Neuronal stem cell (in vitro differentiated cells): ENCODE data around the gene FBXO17.
A peak's percentile ranks its signal among the peaks of the same experiment; 100 is the strongest.

Experiments used
- DNase-seq: peaks from one replicate; pipeline ENCODE4 v3.0.0-alpha.2; 2013; ENCODE audit warnings: low spot score
- H2AFZ ChIP-seq: one replicate; pipeline ENCODE4 v1.6.1; 2013; ENCODE audit warnings: mild to moderate bottlenecking, low read length, inconsistent platforms
- H2AK5ac ChIP-seq: 2 replicates; pipeline ENCODE4 v1.6.1; 2013; ENCODE audit warnings: low read depth, mild to moderate bottlenecking, inconsistent platforms, low read length, moderate library complexity, mixed read lengths
- H2BK120ac ChIP-seq: 2 replicates; pipeline ENCODE4 v1.6.1; 2013; ENCODE audit warnings: low read depth, mild to moderate bottlenecking, inconsistent platforms, low read length, moderate library complexity, mixed read lengths
- H2BK12ac ChIP-seq: one replicate; pipeline ENCODE4 v1.6.1; 2013; ENCODE audit warnings: low read length, inconsistent platforms
- H2BK15ac ChIP-seq: 2 replicates; pipeline ENCODE4 v1.6.1; 2013; ENCODE audit warnings: mild to moderate bottlenecking, low read length, inconsistent platforms, mixed read lengths
- H2BK5ac ChIP-seq: one replicate; pipeline ENCODE4 v1.6.1; 2013; ENCODE audit warnings: inconsistent platforms, mild to moderate bottlenecking, low read length, moderate library complexity
- H3K14ac ChIP-seq: one replicate; pipeline ENCODE4 v1.6.1; 2013; ENCODE audit warnings: low read length, inconsistent platforms
- H3K18ac ChIP-seq: 2 replicates; pipeline ENCODE4 v1.6.1; 2013; ENCODE audit warnings: low read length, inconsistent platforms
- H3K23ac ChIP-seq: 2 replicates; pipeline ENCODE4 v1.6.1; 2013; ENCODE audit warnings: low read depth, mild to moderate bottlenecking, mixed read lengths, low read length, inconsistent platforms; ENCODE audit not compliant: poor library complexity
- H3K27ac ChIP-seq: replicated peaks from 3 replicates; pipeline ENCODE4 v1.5.1; 2013; ENCODE audit warnings: low read length, inconsistent platforms
- H3K27me3 ChIP-seq, 3 experiments: 2 replicates each; pipeline ENCODE4 v1.6.1; 2013; ENCODE audit warnings: low read length in 3 of 3, mild to moderate bottlenecking in 2 of 3, inconsistent platforms in 1 of 3, low read depth in 1 of 3, mixed read lengths in 1 of 3, moderate library complexity in 1 of 3; ENCODE audit not compliant: control insufficient read depth in 3 of 3, insufficient read depth in 3 of 3
- H3K36me3 ChIP-seq, 2 donors: replicated peaks in 1 of 2; 2 replicates each; pipeline ENCODE4 v1.6.1; 2013; ENCODE audit warnings: low read length in 2 of 2; ENCODE audit not compliant: control insufficient read depth in 2 of 2, insufficient read depth in 2 of 2
- H3K4ac ChIP-seq: 2 replicates; pipeline ENCODE4 v1.6.1; 2013; ENCODE audit warnings: inconsistent platforms, mild to moderate bottlenecking, low read length, moderate library complexity
- H3K4me1 ChIP-seq, 2 donors: 1 replicate in 1 of 2; 2 replicates in 1 of 2; pipeline ENCODE4 v1.6.1; 2013; ENCODE audit warnings: low read length in 2 of 2, low read depth in 1 of 2; ENCODE audit not compliant: control insufficient read depth in 2 of 2, insufficient read depth in 1 of 2
- H3K4me2 ChIP-seq: one replicate; pipeline ENCODE4 v1.6.1; 2013; ENCODE audit warnings: mild to moderate bottlenecking, low read length, inconsistent platforms; ENCODE audit not compliant: insufficient read depth, poor library complexity, severe bottlenecking
- H3K4me3 ChIP-seq, 2 donors: 2 replicates each; pipeline ENCODE4 v1.5.1; 2013; ENCODE audit warnings: low read length in 2 of 2, mild to moderate bottlenecking in 2 of 2, inconsistent platforms in 1 of 2, moderate library complexity in 1 of 2
- H3K79me1 ChIP-seq: one replicate; pipeline ENCODE4 v1.6.1; 2013; ENCODE audit warnings: low read depth, mild to moderate bottlenecking, inconsistent platforms, low read length, moderate library complexity
- H3K9ac ChIP-seq: one replicate; pipeline ENCODE4 v1.6.1; 2013; ENCODE audit warnings: mild to moderate bottlenecking, low read depth, low read length, inconsistent platforms; ENCODE audit not compliant: poor library complexity
- H3K9me3 ChIP-seq, 2 donors: replicated peaks in 1 of 2; 2 replicates each; pipeline versions ENCODE3 to v1.6.1; 2013; ENCODE audit warnings: low read length in 2 of 2, mild to moderate bottlenecking in 2 of 2, inconsistent platforms in 1 of 2, low read depth in 1 of 2, mixed read lengths in 1 of 2, moderate library complexity in 1 of 2; ENCODE audit not compliant: control insufficient read depth in 2 of 2, insufficient read depth in 1 of 2
- H4K8ac ChIP-seq: one replicate; pipeline ENCODE4 v1.6.1; 2013; ENCODE audit warnings: low read depth, mild to moderate bottlenecking, inconsistent platforms, low read length, moderate library complexity
- H4K91ac ChIP-seq: one replicate; pipeline ENCODE4 v1.6.1; 2013; ENCODE audit warnings: low read length, low read depth, mild to moderate bottlenecking, inconsistent platforms; ENCODE audit not compliant: poor library complexity
- WGBS, 2 donors: extraction: QIAGEN DNeasy Blood & Tissue Kit; methylation state at CpG; one replicate each; pipeline ENCODE4 v1.1.7; 2013; ENCODE audit warnings: missing lambda C conversion rate in 2 of 2, mixed read lengths in 1 of 2; ENCODE audit not compliant: insufficient read length in 2 of 2, insufficient replicate concordance in 1 of 2; ENCODE audit errors: extremely low coverage in 2 of 2; 5-methylcytosine and 5-hydroxymethylcytosine counted together

Gene FBXO17

DNA sequence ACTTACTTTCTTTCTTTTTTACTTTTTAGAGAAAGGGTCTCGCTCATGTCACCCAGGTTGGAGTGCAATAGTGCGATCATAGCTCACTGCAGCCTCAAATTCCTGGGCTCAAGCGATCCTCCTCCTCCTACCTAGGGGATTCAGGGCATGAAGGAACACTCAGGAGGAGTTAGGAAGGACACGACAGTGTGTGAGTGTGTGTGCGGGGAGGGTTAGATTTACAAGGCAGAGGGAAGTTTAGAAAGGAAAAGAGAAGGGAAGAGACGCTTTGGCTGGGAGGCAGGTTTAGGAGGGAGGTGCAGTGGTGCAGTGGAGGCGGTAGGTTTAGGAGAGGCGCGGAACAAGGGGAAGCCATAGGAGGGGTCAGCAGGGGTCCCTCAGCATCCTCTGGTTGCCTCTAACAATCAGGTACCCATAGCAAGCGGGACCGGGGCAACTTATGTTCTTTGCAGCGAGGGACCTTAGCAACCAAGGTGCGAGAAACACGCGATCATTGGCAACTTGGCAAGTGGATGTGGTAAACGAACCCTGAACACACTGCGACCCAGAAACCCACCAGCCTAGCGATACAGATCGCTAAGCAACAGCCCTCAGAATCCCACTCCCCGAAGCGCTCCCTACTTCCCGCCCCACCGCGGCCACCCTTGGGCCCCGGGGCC, 76.6 kb downstream of the FBXO17 start:
- Histone ChIP-seq H3K36me3 (no peaks in the 10 kb centered on the region), H2AFZ (peak overlapping the region; percentile 86), H3K27me3 (no peaks in the 10 kb centered on the region), H3K4me2 (peak overlapping the region; percentile 75), H3K18ac (peak overlapping the region; percentile 44), H4K91ac (no peak overlapping the region), H3K9me3 (peaks cover 2 to 6% of the 10 kb centered on the region in 2 donors), H3K14ac (no peak overlapping the region), H3K27ac (no peak overlapping the region), H3K9ac (peak overlapping the region; percentile 79), H2AK5ac (peak overlapping the region; percentile 76), H3K4ac (no peak overlapping the region), H3K4me3 (peak overlapping the region; percentile 64 to 86), H2BK120ac (peak overlapping the region; percentile 16), H3K23ac (peak overlapping the region; percentile 35), H2BK12ac (no peak overlapping the region), H3K79me1 (peaks cover 2% of the 10 kb centered on the region), H3K4me1 (peaks cover 2 to 8% of the 10 kb centered on the region in 2 donors), H4K8ac (peak overlapping the region; percentile 78), H2BK5ac (peak overlapping the region; percentile 48), H2BK15ac (no peak overlapping the region)
- WGBS, 2 donors = no CpG with 5 or more reads among the region's 25 CpGs
- peak; percentile 20 for DNase-seq

DNA sequence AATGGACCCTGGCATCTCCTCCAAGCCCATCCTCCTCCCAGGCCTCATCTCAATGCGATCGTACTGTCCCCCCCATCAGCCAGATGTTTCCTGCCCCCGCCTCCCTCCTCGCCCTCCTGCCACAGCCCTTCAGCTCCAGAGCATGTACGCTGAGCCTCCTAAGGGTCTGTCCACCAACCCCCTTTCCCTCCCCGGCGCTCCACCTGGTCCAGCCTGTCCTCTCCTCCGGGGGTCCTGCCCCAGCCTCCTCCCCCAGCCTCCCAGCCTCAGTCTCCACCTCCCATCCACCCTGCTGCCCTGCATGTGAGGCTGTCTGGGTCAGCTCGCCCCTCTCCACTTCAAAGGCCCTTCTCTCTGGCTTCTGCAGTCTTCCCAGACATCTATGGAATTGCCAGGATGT, 80.6 kb downstream of the FBXO17 start:
- no peak for DNase-seq
- H3K9me3 ChIP-seq = no peaks in the 10 kb centered on the region
- H3K18ac ChIP-seq = no peak overlapping the region
- no peak overlapping the region for H3K4me3 ChIP-seq
- H3K4me1 ChIP-seq = peaks cover 4 to 8% of the 10 kb centered on the region in 2 donors
- WGBS, 2 donors = no CpG with 5 or more reads among the region's 9 CpGs
- no peak overlapping the region for H2BK120ac ChIP-seq
- no peak overlapping the region for H3K23ac ChIP-seq
- no peak overlapping the region for H2AFZ ChIP-seq
- no peak overlapping the region for H2BK12ac ChIP-seq
- no peak overlapping the region for H2AK5ac ChIP-seq
- H3K14ac ChIP-seq = no peak overlapping the region
- H2BK5ac ChIP-seq = no peak overlapping the region
- H3K79me1 ChIP-seq = no peaks in the 10 kb centered on the region
- H3K9ac ChIP-seq = peak overlapping the region; percentile 2
- no peak overlapping the region for H2BK15ac ChIP-seq
- H4K91ac ChIP-seq = no peak overlapping the region
- no peak overlapping the region for H3K27ac ChIP-seq
- H3K4me2 ChIP-seq = no peak overlapping the region
- H3K27me3 ChIP-seq = no peaks in the 10 kb centered on the region
- H3K36me3 ChIP-seq = no peaks in the 10 kb centered on the region
- no peak overlapping the region for H3K4ac ChIP-seq
- no peak overlapping the region for H4K8ac ChIP-seq

DNA sequence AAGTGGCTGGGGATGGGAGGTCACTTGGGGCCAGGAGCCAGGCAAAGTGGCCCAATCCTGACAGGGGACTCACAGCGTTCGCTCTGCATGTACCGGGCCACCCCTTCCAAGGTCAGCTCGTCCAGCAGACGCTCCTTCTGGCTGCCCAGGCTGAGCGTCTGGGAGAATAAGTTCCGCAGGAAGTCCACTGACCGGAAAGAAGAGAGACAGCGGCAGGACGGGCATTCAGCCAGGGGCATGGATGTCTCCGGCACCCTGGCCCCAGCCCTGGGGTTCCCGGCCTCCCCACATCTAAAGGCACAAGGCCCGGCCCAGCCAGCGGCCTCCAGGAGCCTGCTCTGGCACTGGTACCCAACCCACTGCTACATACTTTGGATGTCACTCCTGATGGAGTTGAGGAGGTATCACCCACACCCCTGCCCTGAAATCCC, 82.2 kb downstream of the FBXO17 start:
- H3K27ac ChIP-seq = no peak overlapping the region
- no peak overlapping the region for H2BK12ac ChIP-seq
- no peak for DNase-seq

DNA sequence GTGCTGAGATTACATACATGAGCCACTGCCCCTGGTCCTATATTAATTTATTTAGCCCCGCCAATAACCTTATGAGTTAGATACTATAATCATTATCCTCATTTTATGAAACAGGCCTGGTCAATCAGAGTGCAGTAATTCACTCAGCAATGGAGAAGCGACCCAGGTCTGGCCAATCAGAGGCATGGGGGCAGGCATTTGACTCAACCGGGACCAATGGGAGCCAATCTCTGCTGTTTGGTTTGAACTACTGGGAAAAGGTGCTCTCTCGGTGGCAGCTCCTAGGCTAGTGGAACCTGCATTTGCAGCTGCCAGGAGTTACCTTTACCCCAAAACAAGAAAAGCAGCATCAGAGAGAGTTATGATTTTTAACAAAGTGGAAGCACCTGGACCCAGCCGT, 82.7 kb downstream of the FBXO17 start:
- H2BK5ac ChIP-seq = no peak overlapping the region
- H3K18ac ChIP-seq = no peak overlapping the region
- no peak overlapping the region for H2AK5ac ChIP-seq
- H3K14ac ChIP-seq = no peak overlapping the region
- H3K4ac ChIP-seq = no peak overlapping the region
- H3K4me1 ChIP-seq = peaks cover 0 to 2% of the 10 kb centered on the region in 2 donors
- no peak overlapping the region for H3K9ac ChIP-seq
- no peaks in the 10 kb centered on the region for H3K9me3 ChIP-seq
- no peak overlapping the region for H4K91ac ChIP-seq
- peaks cover 0 to 13% of the 10 kb centered on the region in 2 donors for H3K36me3 ChIP-seq
- no peak overlapping the region for H4K8ac ChIP-seq
- WGBS, 2 donors = no CpG with 5 or more reads among the region's 5 CpGs
- H3K79me1 ChIP-seq = no peaks in the 10 kb centered on the region
- H2BK120ac ChIP-seq = no peak overlapping the region
- H3K4me3 ChIP-seq = no peak overlapping the region
- H2BK15ac ChIP-seq = no peak overlapping the region
- no peaks in the 10 kb centered on the region for H3K27me3 ChIP-seq
- DNase-seq = no peak
- H2AFZ ChIP-seq = no peak overlapping the region
- H3K4me2 ChIP-seq = no peak overlapping the region
- H3K27ac ChIP-seq = no peak overlapping the region
- no peak overlapping the region for H3K23ac ChIP-seq
- H2BK12ac ChIP-seq = no peak overlapping the region

More for the DNA sequence above, 82.2 kb downstream of the FBXO17 start:
- H2AFZ ChIP-seq = no peak overlapping the region
- WGBS, 2 donors = no CpG with 5 or more reads among the region's 14 CpGs
- H2AK5ac ChIP-seq = no peak overlapping the region
- no peak overlapping the region for H3K4me2 ChIP-seq
- H3K4me1 ChIP-seq = peaks cover under 1 to 2% of the 10 kb centered on the region in 2 donors
- H4K8ac ChIP-seq = no peak overlapping the region
- H3K4me3 ChIP-seq = no peak overlapping the region
- H3K4ac ChIP-seq = no peak overlapping the region
- no peaks in the 10 kb centered on the region for H3K27me3 ChIP-seq
- no peaks in the 10 kb centered on the region for H3K9me3 ChIP-seq
- no peak overlapping the region for H2BK120ac ChIP-seq
- H2BK5ac ChIP-seq = no peak overlapping the region
- H3K14ac ChIP-seq = no peak overlapping the region
- H3K23ac ChIP-seq = no peak overlapping the region
- no peak overlapping the region for H2BK15ac ChIP-seq
- H3K79me1 ChIP-seq = no peaks in the 10 kb centered on the region
- H3K9ac ChIP-seq = no peak overlapping the region
- no peak overlapping the region for H4K91ac ChIP-seq
- peaks cover 0 to 11% of the 10 kb centered on the region in 2 donors for H3K36me3 ChIP-seq
- H3K18ac ChIP-seq = no peak overlapping the region
